HG03095 (cell line): Measurements from ENCODE around the gene TAP2.
"Not testable (repeated sequence)": the region's sequence is repeated elsewhere in the genome, so short reads cannot be mapped to it uniquely, and the experiment has no call there.

Experiments used
- ATAC-seq: cut with Tn5 transposase; IDR thresholded peaks from one replicate; pipeline ENCODE4 v1.9.1; 2021; ENCODE audit warnings: moderate library complexity; ENCODE audit not compliant: unreplicated experiment

TAP2 gene

DNA sequence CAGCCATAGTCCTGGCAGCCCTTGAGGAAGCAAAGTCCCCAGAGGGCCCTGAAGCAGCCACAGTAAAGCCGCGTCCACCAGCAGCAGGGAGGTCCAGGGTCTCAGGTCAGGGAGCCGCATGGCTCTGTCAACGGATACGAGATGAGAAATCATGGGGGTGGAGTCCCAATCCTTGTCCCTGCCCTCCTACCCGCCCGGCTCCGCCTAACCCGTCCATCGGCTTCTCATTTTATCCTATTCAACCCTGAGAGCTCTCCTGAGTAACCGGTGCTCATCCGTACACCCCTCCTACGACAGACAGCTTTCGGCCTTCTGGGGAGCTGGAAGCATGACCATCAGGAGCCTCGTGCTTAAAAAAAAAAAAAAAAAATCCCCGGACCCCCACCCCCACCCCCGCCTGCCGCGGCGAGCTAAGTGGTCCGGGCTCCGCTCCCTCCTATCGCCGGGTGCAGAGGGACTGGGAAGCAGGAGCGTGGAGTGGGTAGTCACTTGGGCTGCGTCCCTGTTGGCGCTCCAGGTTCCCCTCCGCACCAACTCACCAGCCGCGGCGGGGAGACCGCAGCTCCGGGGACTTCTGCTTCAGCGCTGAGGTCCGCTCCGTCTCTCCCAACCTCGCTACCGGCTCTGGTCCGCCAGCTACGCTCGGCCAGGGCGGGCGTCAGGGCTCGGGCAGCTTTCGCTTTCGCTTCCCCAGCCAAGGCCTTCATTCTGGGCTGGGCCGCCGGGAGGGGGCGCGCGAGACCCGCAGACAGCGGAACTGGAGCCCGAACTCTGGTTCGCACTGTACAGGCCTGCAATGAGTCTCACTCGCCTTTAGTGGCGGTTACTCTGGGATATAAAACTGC is at the start of gene TAP2:
TAP2 (minus strand) TSS at position 626 of the 845 bp plus-strand sequence; CDS start at position 120, 506 bp downstream.
- ATAC-seq = peak; percentile 58

DNA sequence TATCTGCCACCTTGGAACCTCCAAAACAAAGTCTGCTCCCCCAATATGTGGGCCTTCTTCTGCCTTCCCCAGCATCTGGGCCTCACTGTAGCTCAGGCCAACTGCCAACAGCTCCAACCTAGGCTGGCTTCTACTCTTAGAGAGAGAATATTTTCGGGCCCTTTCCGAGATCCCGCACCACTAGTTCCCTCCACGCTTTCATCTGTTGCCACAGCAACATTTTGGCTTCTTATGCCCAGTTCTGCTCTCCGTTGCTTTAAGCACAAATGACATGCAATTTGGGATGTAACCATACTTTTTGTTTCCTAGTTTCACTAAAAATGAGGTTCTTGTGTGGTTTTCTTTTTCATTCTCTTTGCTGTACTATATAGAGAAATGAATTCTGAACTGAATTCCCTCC is 49.1 kb upstream of the TAP2 start:
- ATAC-seq = no peak

DNA sequence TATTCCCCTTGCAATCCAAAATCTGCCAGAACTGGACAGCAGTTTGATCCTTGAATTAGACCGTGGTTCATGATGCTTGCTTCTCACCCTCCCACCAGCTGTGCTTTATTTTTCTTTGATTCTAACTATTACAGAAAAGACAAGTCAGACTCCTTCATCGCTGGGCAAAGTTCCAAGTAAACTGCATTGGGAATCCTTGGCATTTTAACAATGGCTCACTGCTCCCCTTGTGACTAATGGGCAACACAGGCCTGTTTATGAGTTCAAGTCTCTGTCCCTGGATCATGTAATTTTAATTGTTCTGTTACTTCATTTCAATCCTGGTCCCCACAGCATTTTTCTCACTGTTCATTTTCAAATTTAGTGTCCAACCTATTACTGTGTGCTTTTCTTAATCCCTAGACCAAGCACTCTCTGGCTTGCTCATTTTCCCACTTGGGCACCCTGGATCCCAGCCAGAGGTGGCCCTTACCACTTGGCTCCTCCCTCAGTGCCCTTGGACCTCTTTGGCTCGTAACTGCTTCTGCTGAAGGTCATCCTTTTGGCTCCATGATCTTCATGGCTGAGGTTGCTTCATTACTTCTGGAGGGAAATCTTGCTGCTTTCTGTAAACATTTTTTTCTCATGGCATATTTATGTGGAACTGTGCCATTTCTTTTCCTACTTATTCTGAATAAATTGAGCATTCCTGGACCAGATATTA is 48.3 kb upstream of the TAP2 start:
- ATAC-seq = no peak

DNA sequence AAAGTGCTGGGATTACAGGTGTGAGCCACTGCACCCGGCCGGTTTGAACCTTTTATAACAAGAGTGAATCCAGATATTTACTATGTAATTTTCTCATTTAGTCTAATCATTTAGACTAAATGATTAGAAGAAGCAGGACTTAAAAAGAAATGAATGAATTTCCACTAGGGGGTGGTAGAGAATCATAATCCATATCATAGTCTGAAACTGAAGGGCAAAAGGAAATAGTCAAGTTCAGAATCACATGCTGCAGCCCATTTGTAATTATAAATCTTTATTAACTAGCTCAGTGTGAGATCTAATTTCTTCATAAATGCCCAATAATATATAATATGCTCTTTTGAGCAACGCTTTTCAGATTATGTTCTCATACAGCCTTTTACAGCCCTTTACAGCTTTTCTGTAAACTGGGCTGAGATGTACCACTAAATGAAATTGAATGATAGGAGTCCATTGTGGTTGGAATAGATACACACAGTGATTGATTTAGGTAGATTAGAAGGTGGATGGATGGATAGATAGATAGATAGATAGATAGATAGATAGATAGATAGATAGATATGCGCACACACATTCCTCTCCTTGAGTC is 47.3 kb upstream of the TAP2 start:
- ATAC-seq = no peak

DNA sequence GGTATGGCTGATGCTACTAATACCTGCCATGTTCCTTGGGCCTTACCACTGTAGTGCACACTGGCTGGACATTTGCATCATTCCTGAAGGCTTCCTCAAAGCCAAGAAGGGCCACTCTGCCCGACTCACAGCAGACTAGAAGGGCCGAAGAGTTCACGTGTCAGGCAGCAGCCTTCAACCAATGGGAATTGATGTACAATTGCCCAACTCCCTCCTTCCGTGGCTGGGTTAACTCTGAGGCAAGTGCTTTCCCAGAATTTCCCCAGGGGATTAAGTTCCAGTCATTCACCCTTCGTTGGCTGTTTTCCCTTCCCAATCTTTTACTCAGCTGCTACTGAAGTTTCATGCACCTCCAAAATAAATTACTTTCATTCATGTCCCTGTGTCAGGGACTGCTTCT is 45.2 kb upstream of the TAP2 start:
- ATAC-seq = no peak

DNA sequence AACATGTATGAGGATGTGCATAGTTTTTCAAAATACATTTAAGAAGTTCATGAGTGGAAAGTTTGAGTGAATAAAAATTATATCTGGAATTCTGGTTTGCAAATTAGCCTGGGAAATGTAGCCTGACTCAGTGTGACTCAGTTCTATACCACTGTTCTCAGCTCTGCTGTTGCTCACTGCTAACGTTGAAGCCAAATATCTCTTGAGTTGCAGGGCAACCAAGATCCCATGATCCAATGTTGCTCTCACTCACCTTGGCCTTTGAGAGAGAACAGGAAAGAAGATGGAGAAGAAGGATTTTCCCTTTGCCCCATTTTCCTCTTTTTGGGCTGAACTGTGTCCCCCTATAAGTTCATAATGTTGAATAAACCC is 44.3 kb upstream of the TAP2 start:
- ATAC-seq = no peak

DNA sequence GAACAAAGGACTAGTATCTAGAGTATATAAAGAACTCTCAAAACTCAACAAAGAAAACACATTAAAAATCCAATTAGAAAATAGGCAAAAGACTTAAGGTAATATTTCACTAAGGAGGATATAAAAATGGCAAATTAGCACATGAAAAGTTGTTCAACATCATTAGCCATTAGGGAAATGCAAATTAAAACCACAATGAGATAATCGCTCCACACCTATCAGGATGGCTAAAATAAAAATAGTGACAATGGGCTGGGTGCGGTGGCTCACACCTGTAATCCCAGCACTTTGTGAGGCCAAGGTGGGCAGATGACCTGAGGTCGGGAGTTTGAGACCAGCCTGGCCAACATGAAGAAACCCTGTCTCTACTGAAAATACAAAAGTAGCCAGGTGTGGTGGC is 42.4 kb upstream of the TAP2 start:
- not testable (repeated sequence) for ATAC-seq

DNA sequence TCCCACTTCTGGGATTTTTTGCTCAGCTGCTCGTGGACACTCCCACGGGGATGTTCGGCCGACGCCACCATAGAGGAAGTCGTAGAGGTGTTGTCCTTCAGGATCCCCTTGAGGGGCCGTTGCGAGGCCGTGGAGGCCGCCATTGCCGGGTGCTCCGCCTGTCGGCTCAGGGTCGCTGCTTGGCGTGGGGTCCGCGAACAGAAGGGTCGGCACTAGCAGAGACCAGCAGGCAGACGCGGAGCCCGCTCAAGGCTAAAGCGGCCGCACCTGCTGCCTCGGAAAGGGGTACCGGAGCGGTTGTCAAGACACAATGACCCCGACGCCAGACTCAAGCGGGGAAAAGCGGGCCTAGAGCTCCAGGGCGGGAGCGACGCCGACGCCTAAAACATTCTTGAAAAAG is 41.2 kb upstream of the TAP2 start:
- ATAC-seq = no peak

DNA sequence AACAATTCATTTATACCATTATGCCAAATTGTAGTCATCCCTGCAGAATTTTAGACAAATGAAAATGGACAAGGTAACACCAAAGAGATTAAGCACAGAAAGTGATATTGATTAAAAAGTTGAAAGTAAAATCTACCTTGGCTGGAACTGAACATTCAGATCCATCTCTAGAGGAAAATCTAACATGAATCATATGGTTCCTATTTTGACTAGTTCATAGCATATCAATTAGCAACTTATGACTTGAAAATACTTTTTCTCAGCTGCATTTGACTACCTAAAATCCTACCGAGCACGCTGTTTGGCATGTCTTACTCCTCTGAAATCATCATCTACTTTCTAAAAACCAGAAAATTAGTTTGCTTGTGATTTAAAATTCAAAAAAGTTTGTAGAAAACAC is 38.1 kb upstream of the TAP2 start:
- ATAC-seq = no peak

DNA sequence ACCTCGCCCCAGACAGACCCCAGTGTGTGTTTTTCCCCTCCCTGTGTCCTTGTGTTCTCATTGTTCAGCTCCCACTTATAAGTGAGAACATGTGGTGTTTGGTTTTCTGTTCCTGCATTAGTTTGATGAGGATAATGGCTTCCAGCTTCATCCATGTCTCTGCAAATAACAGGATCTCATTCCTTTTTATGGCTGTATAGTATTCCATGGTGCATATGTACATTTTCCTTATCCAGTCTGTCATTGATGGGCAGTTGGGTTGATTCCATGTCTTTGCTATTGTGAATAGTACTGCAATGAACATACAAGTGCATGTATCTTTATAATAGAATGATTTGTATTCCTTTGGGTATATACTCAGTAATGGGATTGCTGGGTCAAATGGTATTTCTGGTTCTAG is 35.4 kb upstream of the TAP2 start:
- not testable (repeated sequence) for ATAC-seq

DNA sequence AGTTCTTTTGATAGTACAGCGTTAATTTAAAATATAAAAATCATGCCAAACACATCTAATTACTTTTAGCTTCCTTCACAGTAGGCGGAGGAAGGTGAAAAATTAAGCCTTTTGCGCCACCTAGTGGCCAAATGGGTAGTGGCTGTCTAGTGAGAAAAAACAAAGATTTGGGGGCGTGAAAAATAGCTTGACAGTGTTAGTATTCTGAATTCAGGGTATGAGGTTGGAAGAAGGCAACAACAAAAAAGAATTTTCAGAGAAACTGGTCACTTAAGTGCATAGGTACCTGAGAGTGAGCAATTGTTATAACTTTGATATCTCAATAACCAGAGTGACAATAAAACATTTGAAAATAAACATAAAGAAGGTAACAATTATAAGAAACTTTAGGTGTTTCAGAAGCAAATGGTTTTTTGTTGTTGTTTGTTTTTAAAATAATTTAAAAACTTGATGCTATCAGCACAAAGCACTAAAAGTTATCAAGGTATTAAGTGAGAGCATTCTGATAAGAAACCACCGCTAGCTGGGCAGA is 29.8 kb upstream of the TAP2 start:
- no peak for ATAC-seq

DNA sequence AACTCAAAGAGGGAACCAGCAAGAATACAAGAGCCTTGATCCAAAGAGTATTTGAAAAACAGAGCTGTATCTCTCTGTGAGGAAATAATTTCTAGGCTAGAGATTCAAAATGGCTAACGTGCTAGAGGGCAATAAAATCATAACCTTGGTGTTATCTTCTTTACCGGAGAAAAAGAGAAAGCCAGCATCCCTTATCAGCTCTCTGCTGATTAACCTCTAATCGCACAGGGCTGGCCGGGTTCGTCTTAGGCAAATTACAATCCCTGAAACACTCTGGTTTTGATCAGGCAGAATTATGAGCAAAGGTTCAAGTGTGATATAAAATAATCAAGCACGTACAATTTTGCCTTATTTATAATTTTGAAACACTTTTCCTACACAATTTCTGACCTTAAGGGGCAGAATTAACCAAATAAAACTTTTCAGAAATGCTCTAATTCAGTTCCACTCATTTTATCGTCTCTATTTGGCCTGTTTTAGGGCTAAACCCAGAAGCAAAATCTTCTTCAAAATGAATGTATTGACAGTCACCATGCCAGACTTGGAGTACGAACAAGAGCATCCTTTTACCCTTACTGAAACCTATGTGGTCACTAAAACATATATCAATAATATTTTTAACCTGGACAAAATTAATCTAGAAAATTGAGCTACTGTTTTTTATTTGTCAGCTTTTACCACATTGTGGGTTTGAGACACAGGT is 29.2 kb upstream of the TAP2 start:
- ATAC-seq = no peak

DNA sequence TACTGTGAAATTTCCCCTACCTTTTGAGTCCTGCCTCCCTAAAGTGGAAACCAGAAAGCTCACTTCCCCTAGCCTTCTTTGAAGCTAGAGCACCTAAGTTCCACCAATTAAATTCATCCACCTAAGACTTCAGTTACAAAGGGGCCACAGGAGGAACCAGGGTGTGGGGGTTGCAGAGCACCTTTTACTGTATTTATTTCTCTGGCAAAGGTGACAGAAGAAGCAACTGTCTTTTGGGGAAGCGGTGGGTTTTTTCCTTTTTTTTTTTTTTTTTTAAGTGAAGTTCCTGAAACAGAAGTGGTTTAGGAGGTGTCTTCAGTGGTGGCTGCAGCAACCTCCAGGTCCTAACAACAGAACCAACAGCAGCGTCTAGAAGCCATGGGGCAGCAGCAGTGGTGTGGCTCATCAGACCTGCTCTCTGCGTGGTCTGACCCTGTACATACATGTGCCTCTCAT is 28.5 kb upstream of the TAP2 start:
- ATAC-seq = no peak

DNA sequence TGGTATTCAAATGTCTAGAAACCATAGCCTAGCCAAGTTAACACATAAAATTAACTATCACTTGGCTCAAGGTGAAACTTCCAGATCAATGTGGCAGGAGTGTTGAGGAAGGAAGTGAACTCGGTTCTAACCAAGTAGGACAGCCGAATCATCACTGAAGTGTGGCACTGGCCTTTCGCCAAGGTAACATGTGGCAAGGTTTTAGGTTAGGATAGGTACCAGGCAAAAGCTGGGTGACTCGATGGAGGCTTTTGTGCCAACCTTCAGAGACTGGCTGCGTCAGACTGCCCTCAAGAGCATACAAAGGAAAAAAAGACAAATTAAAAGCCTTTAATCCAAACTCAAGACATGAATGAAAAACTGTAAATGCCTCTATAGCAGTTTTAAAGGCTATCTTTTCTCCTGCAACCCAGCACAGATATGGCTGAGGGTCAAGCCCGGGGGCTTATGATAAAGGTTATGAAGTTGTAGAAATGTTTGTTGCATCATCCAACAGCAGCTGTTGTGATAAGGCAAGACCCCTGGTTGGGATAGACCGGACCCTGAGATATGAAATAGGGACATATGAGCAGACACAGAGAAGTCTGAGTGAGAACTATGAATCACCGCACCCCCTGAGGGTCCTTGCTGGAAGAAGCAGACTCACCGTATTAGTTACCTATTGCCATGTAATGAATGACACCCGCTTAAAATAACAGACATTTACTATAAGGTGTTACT is 27.3 kb upstream of the TAP2 start:
- ATAC-seq = no peak

DNA sequence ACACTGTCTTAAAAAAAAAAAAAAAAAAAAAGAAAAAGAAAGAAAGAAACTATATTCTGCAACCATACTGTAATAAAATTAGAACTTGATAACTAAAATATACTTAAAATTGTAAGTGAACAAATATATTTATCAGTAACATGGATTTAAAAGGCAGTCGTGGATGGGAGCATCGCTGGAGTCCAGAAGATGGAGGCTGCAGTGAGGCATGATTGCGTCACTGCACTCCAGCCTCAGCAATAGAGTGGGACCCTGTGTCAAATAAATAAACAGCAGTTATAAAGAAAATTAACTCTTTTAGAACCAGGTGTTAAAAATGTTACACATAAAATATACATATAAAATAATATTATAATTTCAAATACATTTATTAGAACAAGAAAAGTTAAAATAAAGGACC is 24.2 kb upstream of the TAP2 start:
- no peak for ATAC-seq

DNA sequence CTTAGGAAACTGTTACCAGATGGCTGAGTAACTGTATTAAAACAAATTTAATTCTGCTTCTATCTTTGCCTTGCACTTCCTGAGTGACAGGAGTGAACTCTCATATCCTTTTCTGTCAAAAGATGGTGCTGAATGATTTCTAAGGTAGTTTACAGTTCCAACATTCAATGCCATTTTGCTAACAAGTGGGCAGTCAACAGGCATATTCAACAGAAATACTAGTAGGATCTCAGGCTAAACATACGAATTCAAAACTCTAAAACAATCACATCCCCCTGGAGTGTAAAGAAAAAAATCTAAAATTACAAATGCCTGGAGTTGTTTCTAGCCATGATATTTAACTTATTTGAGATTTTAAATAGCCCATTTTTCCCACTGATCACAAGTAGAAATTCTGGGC is 22.1 kb upstream of the TAP2 start:
- no peak for ATAC-seq

DNA sequence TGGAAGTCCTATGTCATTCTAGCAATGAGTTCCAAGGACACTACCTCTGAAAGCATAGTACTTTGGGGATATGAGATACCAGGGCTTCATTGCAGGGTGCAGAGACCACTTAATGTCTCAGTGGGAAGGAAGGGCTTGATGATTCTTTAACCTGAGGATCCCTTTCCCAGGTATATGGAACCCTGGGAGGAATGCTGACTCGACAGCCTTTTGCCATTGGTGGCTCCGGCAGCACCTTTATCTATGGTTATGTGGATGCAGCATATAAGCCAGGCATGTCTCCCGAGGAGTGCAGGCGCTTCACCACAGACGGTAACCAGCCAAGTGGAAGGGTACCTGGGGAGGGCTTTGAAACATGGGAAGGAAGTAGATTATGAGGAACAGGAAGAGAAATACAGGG is 19.7 kb upstream of the TAP2 start:
- ATAC-seq = no peak

DNA sequence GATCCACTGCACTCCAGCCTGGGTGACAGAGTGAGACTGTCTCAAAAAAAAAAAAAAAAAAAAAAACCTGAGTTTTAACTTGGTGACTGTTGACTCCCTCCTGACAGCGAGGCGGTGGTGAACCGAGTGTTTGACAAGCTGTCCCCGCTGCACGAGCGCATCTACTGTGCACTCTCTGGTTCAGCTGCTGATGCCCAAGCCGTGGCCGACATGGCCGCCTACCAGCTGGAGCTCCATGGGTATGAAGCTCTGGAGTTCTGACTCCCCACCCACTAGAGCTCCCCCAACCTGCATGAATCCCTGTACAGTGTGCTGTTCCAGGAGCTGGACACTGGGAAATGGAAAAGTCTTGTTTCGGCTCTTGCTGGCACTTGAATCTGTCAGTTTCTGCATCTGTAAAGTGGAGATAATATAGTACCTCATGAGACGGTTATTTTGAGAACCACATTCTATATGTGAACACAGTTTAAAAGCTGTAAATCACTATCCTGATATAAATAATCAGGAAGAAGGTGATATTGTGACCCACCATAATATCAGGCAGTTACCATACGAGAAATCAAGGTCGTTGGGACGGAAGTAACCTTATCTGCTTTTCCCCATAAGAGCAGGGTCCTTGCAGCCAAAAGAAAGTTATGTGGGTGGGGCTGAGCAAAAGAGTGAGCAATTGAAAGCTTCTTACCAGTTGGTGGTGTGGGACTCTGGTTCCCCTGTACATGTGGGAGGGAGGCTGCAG is 18.8 kb upstream of the TAP2 start:
- ATAC-seq = no peak

DNA sequence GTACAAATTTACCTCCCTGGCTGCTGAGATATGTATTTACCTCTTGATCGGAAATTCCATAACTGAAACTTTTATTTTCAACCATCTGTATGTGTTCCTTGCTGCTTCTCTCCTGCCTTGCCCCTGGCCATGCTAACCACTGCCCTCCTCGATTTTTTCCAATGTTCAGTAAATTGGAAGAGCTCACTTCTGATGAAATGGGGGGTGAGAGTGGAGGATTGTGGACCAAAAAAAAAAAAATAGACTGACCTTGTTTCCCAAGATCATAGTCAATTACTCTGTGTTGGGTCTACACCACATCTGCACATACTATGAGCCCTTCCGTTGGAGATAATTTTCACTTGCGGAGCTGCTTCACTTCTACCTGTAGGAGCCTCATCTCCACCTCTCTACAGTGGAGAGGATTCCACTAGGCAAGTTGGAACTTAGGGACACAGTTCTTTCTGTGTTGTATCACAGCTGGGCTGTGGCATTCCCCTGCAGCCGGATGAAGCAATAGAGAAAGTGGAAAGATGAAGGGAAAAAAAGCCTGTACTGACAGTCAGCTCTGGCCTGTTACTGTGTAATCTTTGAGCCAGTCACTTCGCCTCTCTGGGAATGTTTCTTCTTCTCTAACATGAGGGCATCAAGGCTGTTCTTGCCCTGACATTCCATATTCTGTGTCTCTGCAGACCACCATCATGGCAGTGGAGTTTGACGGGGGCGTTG is 17.1 kb upstream of the TAP2 start:
- no peak for ATAC-seq
